GM18520 (cell line): Measurements from ENCODE around the gene TTC7B.

ENCODE experiments used
- ATAC-seq: cut with Tn5 transposase; IDR thresholded peaks from one replicate; pipeline ENCODE4 v1.9.1; 2021; ENCODE audit not compliant: unreplicated experiment

The TTC7B gene

DNA sequence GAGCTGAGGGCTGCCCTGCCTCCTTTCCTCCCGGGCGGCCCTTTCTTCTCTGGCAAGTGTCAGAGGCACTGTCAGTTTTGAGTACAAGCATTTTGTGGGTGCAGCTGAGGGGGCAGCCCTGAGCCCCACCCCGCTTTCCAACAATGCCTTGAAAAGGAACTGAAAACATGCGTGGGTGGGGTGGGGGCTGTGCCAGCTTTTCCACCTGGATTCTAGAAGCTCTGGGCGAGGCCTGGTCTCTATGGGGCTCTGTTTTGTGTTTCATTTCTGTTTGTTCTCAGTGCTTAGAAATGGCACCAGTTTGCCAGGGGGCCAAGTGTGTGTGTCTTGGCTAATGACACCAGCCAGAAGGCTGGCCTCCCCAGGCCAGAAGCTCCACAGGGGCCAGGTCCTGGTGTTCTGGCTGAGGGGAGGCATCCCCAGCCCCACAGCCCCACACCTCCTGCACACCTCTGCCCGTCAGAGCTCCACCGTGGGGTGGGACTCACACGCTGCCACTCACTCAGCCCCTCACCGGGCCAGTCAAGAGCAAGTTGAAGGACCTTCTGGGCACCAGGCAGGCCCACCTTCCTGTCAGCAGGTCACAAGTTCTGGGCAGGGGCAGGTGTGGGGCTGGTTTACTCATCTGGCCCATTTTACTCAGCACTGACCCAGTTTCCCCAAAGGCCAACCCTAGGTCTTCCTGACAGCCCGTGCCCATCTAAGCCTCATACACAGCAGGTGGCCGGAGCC is 264.3 kb downstream of the TTC7B start:
- ATAC-seq: no peak

- ATAC-seq: no peak
Observed at GRCh38 chr14:90551070-90551704, 265.0 kb downstream of the TTC7B start.

- no peak for ATAC-seq
Observed at GRCh38 chr14:90549794-90550641, 266.2 kb downstream of the TTC7B start.

GRCh38 chr14:90548455-90548854 is 267.8 kb downstream of the TTC7B start:
- ATAC-seq: no peak

DNA sequence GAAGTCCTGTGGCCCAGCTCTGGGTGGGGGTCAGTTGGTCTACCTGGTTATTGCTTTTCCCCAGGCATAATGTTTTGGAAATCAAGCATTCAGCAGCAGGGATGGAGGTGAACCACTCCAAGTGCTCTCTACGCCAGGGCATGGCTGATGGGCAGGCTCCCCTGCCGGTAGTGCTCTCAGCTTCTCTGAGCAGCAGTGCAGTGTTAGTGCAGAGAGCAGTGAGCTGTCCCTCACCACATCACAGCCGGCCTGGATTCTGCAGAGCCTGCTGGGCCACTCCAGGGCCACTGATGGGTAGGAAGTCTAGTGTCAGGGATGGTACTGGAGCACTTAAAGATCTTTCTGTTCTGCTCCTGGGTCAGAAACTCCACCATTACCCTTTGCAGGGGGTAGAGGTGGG is 268.3 kb downstream of the TTC7B start:
- no peak for ATAC-seq

DNA sequence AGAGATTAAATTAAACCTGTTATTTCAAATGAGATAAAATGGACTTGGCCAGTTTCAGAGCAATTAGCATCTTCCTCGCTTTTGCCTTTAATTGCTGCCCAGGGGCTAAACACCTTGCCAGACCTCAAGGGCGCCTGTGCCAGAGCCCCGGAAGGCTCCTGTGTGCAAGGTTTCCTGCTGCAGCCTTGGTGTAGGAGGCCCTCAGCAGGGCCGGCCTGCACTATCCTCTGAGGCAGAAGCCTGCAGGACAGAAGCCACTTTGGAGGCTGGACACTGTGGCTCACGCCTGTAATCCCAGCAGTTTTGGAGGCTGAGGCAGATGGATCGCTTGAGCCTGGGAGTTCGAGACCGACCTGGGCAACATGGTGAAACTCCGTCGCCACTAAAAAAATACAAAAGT is 269.0 kb downstream of the TTC7B start:
- no peak for ATAC-seq

GRCh38 chr14:90546767-90547166 is 269.5 kb downstream of the TTC7B start:
- no peak for ATAC-seq

DNA sequence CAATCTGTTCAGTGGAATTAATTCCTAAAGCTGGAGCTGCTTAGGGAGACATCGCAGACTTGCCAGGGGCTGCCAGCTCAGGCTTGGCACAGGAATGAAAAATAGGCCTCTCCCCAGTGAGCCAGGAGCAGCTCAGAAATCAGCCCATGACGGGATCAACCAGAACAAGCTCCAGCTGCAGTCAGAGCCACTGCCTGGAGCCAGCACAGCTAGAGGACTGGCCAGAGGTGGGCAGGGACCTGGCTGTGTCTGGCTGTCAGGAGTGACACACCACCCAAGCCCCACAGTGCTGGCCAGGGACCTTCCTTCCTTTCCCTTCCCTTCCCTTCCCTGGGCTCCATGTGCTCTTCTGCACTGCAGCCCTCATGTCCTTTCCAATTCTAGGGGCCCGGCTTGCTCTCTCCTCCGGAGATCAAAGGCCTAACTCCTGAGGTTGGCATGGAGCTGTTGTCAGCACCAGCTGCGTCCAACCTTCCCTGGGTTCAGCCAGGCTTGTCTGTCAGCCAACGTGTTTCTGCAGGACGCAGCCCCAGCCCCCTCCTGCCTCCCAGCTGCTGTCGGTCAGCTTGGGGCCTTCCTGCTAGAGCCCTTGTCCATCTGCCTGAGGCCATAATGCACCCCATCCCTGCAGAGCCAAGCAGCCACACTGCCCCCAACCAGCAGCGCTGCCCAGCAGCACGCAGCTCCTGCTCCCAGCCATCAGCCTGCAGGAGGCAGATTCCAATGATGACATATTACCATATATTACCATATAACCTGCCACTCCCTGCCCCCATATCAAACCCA is 270.1 kb downstream of the TTC7B start:
- no peak for ATAC-seq

- ATAC-seq: no peak
Observed at GRCh38 chr14:90545382-90545781, 270.8 kb downstream of the TTC7B start.

GRCh38 chr14:90544971-90545370 is 271.3 kb downstream of the TTC7B start:
- no peak for ATAC-seq

DNA sequence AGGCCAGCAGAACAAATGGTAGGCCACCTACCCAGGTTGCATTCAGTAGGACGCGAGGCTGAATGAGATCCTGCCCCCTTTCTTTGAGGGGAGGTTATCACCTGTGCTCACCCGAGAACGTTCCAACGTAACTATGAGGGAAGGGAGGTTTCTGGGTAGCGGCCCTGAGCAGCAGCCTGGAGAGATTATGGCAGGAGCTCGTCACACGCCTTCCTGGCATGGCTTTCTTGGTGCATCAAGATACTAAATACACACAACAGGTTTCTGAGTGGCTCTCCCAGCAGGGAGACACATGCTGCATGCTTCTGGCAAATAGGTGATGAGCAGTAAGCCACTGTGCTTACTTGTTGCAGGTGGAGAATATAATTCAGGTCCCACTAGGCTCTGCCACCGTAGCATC is 271.7 kb downstream of the TTC7B start:
- ATAC-seq: no peak

GRCh38 chr14:90543876-90544275 is 272.4 kb downstream of the TTC7B start:
- no peak for ATAC-seq

GRCh38 chr14:90541076-90541634 is 275.1 kb downstream of the TTC7B start:
- no peak for ATAC-seq

DNA sequence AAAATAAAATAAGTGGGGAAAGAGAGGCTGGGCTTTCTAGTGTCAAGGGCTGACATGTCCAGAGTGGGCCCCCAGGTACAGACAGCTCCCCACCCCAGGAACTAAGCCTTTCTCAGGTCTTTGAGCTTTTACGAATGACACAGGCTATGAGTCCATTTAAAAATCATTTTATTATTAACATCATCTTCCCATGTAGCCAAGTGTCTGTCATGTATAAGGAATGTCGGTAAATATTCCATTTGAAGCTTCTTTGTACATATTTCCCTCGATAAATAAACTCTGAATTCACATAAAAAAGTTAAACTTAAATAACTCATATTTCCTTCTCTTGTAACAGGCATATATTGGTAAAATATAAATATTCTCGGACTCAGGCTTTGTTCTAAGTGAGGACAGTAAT is 275.8 kb downstream of the TTC7B start:
- no peak for ATAC-seq

GRCh38 chr14:90539996-90540395 is 276.2 kb downstream of the TTC7B start:
- no peak for ATAC-seq

DNA sequence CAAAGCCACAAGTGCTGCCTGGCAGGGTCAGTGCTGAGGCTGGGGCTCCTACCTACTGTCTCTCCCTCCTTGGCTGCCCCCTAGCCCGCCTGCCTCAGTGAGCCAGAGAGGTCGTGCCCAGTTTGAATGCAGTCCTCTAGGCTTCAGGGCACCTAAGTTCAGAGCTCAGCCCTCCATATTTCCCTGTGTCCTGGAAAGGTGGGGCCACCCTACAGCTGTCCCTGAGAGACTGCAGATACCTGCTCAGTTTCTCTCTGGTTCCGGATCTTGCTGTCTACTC is 276.8 kb downstream of the TTC7B start:
- ATAC-seq: no peak

DNA sequence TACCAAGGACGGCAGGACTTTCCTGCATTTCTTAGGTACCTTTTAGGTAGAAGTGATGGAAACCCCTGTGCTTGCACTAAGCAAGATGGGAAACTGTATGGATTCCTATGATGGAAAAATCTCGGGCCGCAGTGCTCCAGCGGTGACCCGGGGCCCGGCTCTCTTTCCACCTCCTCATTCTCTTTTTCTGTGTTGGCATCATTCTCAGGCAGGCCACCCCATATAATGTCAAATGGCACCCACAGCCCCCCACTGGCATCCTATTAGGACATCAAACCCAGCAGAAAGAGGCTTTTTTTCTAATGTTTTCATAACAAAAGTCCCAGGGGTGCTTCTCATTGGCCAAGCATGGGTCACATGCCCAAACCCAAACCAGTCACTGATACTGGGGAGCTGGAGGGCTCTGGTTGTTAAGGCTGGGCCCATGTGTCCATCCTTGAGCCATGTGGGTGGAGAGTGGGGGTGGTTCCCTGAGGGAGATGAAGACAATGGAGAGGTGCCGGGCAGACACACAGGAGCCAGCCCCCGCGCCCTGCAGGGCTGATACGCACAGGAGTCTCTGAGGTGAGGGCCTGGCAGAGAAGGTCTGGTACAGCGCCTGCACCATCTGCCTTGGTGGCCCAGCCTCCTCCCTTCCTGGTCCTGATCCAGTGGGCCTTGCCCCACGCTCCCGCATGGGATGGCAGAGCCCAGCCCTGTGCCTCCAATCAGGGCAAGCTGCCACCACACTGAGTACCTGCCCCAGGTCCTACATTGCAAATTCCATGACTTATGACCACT is 277.3 kb downstream of the TTC7B start:
- ATAC-seq: no peak

- no peak for ATAC-seq
Observed at GRCh38 chr14:90538095-90538494, 278.1 kb downstream of the TTC7B start.

- ATAC-seq: no peak
Observed at GRCh38 chr14:90536511-90537191, 279.6 kb downstream of the TTC7B start.

DNA sequence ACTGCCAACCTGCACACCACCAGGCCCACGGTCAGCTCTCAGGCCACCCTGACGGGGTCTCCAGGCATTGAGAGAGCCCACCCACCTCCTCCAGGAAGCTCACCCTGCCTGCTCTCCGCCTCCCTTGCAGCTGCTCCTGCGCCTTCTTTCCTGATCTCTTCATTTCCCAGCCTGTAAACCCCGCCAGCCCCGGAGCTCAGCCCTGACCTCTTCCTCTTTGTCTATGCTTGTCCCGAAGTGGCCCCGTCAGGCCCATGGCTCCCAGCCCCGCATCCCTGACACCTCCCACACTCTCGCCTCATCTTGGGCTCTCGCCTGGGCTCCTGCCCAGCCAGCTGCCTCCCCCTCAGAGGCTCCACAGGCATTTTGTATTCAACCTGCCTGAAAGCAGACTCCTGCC is 280.1 kb downstream of the TTC7B start:
- ATAC-seq: no peak
